HEK293T (cell line): ENCODE measurements around the gene SP140L.
"Not testable (repeated sequence)": the region's sequence is repeated elsewhere in the genome, so short reads cannot be mapped to it uniquely, and the experiment has no call there.

ENCODE experiments used
- CTCF ChIA-PET: fragments of 350-600 bp; formaldehyde crosslinking; extraction: SDS; loops from one replicate; lab custom pipeline; 2021; ENCODE audit warnings: antibody characterized with exemption, inconsistent platforms; lab: Yijun Ruan, JAX
- POLR2A ChIA-PET: fragments of 350-600 bp; formaldehyde crosslinking; extraction: SDS; loops from one replicate; lab custom pipeline; 2020; ENCODE audit warnings: antibody characterized with exemption, inconsistent platforms; lab: Yijun Ruan, JAX
- DNase-seq: peaks from one replicate; pipeline ENCODE4 v3.0.0; 2012; ENCODE audit warnings: mixed read lengths; ENCODE audit errors: extremely low spot score
- ARNT ChIP-seq: fragments of 450-650 bp; IDR thresholded peaks from 2 replicates; pipeline ENCODE4 v1.6.1; 2017; ENCODE audit warnings: mild to moderate bottlenecking
- BHLHE40 ChIP-seq: fragments of 450-650 bp; IDR thresholded peaks from 2 replicates; pipeline ENCODE4 v1.6.1; 2016; ENCODE audit warnings: mild to moderate bottlenecking, moderate library complexity, borderline replicate concordance
- CTBP1 ChIP-seq: fragments of 450-650 bp; IDR thresholded peaks from 2 replicates; pipeline ENCODE4 v1.6.1; 2016; ENCODE audit warnings: borderline replicate concordance
- ELF4 ChIP-seq: fragments of 450-650 bp; IDR thresholded peaks from 2 replicates; pipeline ENCODE4 v1.6.1; 2017; ENCODE audit warnings: antibody characterized with exemption
- FOXA1 ChIP-seq: fragments of 450-650 bp; IDR thresholded peaks from 2 replicates; pipeline ENCODE4 v1.6.1; 2016; ENCODE audit warnings: mild to moderate bottlenecking
- FOXK2 ChIP-seq: fragments of 450-650 bp; IDR thresholded peaks from 2 replicates; pipeline ENCODE4 v1.6.1; 2016; ENCODE audit warnings: mild to moderate bottlenecking
- FOXM1 ChIP-seq: fragments of 450-650 bp; IDR thresholded peaks from 2 replicates; pipeline ENCODE4 v1.6.1; 2017; ENCODE audit warnings: mild to moderate bottlenecking, borderline replicate concordance
- HDGF ChIP-seq: fragments of 450-650 bp; IDR thresholded peaks from 2 replicates; pipeline ENCODE4 v1.6.1; 2017; ENCODE audit warnings: antibody characterized with exemption, borderline replicate concordance
- L3MBTL2 ChIP-seq: fragments of 450-650 bp; conservative IDR thresholded peaks from 2 replicates; pipeline ENCODE4 v1.6.1; 2016; ENCODE audit warnings: mild to moderate bottlenecking
- LEF1 ChIP-seq: fragments of 450-650 bp; IDR thresholded peaks from 2 replicates; pipeline ENCODE4 v1.6.1; 2017; ENCODE audit warnings: mild to moderate bottlenecking, borderline replicate concordance
- NFRKB ChIP-seq: fragments of 450-650 bp; IDR thresholded peaks from 2 replicates; pipeline ENCODE4 v1.6.1; 2016; ENCODE audit warnings: mild to moderate bottlenecking, moderate library complexity
- PKNOX1 ChIP-seq: fragments of 450-650 bp; IDR thresholded peaks from 2 replicates; pipeline ENCODE4 v1.6.1; 2016
- SP1 ChIP-seq: fragments of 450-650 bp; IDR thresholded peaks from 2 replicates; pipeline ENCODE4 v1.6.1; 2017
- SUZ12 ChIP-seq: fragments of 450-650 bp; IDR thresholded peaks from 2 replicates; pipeline ENCODE4 v1.6.1; 2016; ENCODE audit warnings: mild to moderate bottlenecking
- TARDBP ChIP-seq: fragments of 450-650 bp; IDR thresholded peaks from 2 replicates; pipeline ENCODE4 v1.6.1; 2016
- ZNF384 ChIP-seq: fragments of 450-650 bp; IDR thresholded peaks from 2 replicates; pipeline ENCODE4 v1.6.1; 2016

SP140L gene

GRCh38 chr2:230326453-230327417 lies at the start of gene SP140L:
SP140L (plus strand) TSS chr2:230327193; CDS start chr2:230327270, 77 bp downstream.
- no peak for DNase-seq
- ChIA-PET CTCF (no interaction called here), POLR2A (interaction anchor here (0.7 kb wide), 1 partner anchor 440 kb away, joined by 3 read pairs; no protein-coding TSS in a partner anchor)
- no peak for TF ChIP-seq PKNOX1
- no peak for TF ChIP-seq ARNT
- TF ChIP-seq BHLHE40, result no peak

DNA sequence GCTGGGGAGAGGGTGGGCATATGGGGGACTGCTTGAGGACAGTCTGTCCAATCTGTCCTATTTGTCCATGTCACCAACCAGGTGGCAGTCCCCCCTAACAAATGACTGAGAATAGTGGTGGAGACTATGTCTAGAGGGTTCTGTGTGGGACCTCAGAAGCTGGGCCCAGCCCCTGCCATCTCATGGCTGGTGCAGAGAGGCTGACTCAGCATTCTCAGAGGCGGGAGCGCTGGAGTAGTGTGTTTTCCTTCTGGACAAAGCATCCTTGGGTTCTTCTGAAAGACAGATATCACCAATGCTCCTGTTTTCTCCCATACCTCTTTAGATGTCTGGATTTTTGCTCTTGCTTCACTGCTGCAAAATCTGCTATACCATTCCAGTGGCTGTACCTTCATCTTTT lies 44.1 kb upstream of the SP140L start:
- CTCF ChIA-PET, result no interaction called here
- POLR2A ChIA-PET, result no interaction called here
- no peak for TF ChIP-seq FOXM1
- TF ChIP-seq ARNT, result no peak
- TF ChIP-seq BHLHE40, result no peak
- no peak for TF ChIP-seq L3MBTL2
- no peak for TF ChIP-seq ZNF384
- no peak for TF ChIP-seq FOXK2
- no peak for TF ChIP-seq SUZ12
- no peak for TF ChIP-seq FOXA1
- no peak for TF ChIP-seq PKNOX1
- TF ChIP-seq NFRKB, result no peak
- TF ChIP-seq TARDBP, result no peak
- TF ChIP-seq CTBP1, result no peak
- TF ChIP-seq SP1, result no peak
- no peak for TF ChIP-seq ELF4
- TF ChIP-seq LEF1, result no peak
- TF ChIP-seq HDGF, result no peak
- DNase-seq, result no peak

GRCh38 chr2:230286048-230286447 lies 40.9 kb upstream of the SP140L start:
- ChIA-PET CTCF (no interaction called here), POLR2A (no interaction called here)
- TF ChIP-seq ELF4, result no peak
- no peak for DNase-seq

GRCh38 chr2:230289311-230289710 lies 37.7 kb upstream of the SP140L start:
- CTCF ChIA-PET, DNase-seq, POLR2A ChIA-PET: not testable (repeated sequence)

DNA sequence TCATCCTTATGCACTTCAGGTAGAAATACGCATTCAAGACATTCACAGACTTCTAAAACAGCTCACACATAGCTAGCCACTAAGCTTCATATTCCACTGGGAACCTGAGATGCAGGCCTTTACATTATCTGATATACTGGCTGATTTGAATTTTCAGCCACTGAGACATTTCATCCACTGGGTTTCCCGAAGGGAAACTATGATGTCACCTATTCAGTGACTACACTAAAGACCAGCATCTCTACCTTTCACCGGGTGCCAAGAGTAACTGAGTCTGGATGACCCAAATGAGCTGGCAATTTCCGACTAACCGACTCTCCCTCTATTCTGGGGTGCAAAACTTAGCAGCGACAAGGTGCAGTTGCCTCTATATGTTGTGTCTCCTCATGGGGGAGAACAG lies 31.8 kb upstream of the SP140L start:
- DNase-seq, result no peak
- POLR2A ChIA-PET, result no interaction called here
- TF ChIP-seq SUZ12 (no peak), ARNT (no peak), CTBP1 (no peak), NFRKB (no peak), BHLHE40 (no peak), HDGF (no peak), ZNF384 (no peak), L3MBTL2 (no peak), PKNOX1 (no peak), SP1 (no peak), ELF4 (no peak), FOXA1 (no peak), FOXM1 (no peak), LEF1 (no peak), TARDBP (no peak), FOXK2 (no peak)
- CTCF ChIA-PET, result no interaction called here

GRCh38 chr2:230296917-230297316 lies 30.1 kb upstream of the SP140L start:
- ChIA-PET CTCF (no interaction called here), POLR2A (no interaction called here)
- no peak for DNase-seq
- TF ChIP-seq HDGF (no peak), FOXM1 (no peak), LEF1 (no peak), ZNF384 (no peak), ELF4 (no peak), SP1 (no peak), ARNT (no peak), CTBP1 (no peak), NFRKB (no peak), FOXK2 (no peak), SUZ12 (no peak), PKNOX1 (no peak), TARDBP (no peak), L3MBTL2 (no peak), FOXA1 (no peak)
